Measurements from ENCODE around the gene EGFLAM. TPM values are rescaled to one million over a fixed set of nuclear protein-coding genes. Genes with fewer than 3 reads are reported as not detected.
"Not testable (repeated sequence)": the region's sequence is repeated elsewhere in the genome, so short reads cannot be mapped to it uniquely, and the experiment has no call there.

The EGFLAM gene
- total RNA-seq, 1 donor from 2014 or later: 2.9 TPM

GRCh38 chr5:38321978-38322377 lies 63.6 kb downstream of the EGFLAM start:
- FAIRE-seq: no peak

GRCh38 chr5:38323645-38324295 lies 65.4 kb downstream of the EGFLAM start:
- DNase-seq (ENCODE audit: low spot score in 2 of 2): no peak
- no peak for FAIRE-seq

More at GRCh38 chr5:38321978-38322377, 63.6 kb downstream of the EGFLAM start:
- DNase-seq (ENCODE audit: low spot score in 2 of 2): no peak

DNA sequence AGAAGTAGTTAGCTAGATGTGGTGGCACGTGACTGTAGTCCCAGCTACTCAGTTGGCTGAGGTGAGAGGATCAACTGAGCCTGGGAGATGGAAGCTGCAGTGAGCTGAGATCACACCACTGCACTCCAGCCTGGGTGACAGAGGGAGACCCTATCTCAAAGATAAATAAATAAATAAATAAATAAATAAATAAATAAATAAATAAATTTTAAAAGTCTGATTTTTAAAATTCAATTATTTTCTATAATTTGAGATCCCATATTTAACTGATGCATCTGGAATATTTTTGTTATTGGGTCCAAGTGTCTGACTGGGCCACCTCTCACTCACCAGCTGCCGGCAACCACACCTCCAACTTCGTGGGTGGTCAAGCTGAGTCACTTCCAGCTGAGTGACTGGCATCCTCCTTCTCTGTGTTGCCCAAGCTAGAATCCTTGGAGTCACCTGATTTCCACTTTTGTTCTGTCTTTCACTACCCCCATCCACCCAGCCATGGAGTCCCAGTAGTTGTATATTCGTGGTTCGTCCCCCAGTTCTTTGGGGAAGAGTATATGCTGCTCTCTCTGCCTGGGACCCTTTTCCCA lies 70.9 kb downstream of the EGFLAM start:
- FAIRE-seq: no peak
- DNase-seq (ENCODE audit: low spot score in 2 of 2): no peak

- FAIRE-seq: no peak
- DNase-seq (ENCODE audit: low spot score in 2 of 2): no peak
Measured at GRCh38 chr5:38330207-38330606, 71.8 kb downstream of the EGFLAM start.

DNA sequence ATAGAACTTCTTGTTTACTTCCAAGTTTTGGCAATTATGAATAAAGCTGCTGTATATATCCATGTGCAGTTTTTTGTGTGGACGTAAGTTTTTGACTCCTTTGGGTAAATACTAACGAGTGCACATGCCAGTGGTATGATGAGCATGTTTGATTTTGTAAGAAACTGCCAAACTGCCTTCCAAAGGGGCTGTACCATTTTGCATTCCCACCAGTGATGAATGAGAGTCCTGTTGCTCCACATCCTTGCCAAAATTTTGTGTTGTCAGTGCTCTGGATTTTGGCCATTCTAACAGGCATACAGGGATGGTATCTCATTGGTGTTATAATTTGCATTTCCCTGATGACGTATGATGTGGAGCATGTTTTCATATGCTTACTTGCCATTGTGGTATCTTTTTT lies 73.5 kb downstream of the EGFLAM start:
- DNase-seq (ENCODE audit: low spot score in 2 of 2): no peak
- no peak for FAIRE-seq

- DNase-seq (ENCODE audit: low spot score in 2 of 2); FAIRE-seq: not testable (repeated sequence)
Measured at GRCh38 chr5:38333181-38333580, 74.8 kb downstream of the EGFLAM start.

DNA sequence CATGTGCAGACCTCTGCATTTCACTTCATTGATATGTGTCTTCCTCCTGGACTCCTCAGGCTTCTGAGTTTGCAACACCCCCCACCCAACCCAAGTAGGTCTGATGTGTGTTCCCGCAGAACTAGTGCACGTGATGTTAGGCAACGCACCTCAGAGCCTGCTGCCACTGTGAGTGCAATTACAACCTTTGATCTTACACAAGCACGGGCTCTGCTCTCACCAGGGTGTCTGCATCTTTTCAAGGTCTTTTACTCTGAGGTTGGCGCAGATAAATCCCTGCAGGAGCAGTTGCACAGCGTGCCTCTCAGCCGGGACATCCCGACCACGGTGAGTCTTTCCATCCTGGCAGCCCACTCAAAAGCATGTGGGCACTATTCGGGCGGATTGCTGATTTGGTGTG lies 80.1 kb downstream of the EGFLAM start:
- DNase-seq (ENCODE audit: low spot score in 2 of 2) (no peak), FAIRE-seq (no peak)

GRCh38 chr5:38339446-38339845 lies 81.1 kb downstream of the EGFLAM start:
- no peak for DNase-seq (ENCODE audit: low spot score in 2 of 2)
- FAIRE-seq: no peak

- no peak for FAIRE-seq
Measured at GRCh38 chr5:38341056-38341455, 82.7 kb downstream of the EGFLAM start.

DNA sequence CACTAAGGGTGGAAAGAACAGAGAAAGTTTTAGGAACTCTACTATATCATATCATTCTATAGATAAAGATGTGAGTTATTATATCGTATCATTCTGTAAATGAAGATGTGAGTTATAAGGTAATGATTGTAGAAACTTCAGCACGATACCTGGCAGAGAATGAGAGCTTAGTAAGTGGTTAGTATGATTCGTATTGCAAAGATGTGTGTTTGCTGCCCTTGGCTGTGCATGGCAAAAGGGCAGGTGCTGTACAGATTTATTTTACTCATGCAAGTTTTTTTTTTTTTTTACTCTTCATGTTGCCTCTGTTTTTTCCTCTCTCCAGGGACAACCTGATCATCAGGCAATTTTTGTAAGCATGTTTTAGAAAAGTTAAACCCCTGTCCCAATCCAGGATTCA lies 83.3 kb downstream of the EGFLAM start:
- FAIRE-seq (no peak), DNase-seq (ENCODE audit: low spot score in 2 of 2) (no peak)

More at GRCh38 chr5:38341056-38341455, 82.7 kb downstream of the EGFLAM start:
- DNase-seq (ENCODE audit: low spot score in 2 of 2): no peak

- DNase-seq (ENCODE audit: low spot score in 2 of 2) (no peak), FAIRE-seq (no peak)
Measured at GRCh38 chr5:38342261-38342660, 83.9 kb downstream of the EGFLAM start.

- FAIRE-seq (no peak), DNase-seq (ENCODE audit: low spot score in 2 of 2) (no peak)
Measured at GRCh38 chr5:38344891-38345290, 86.5 kb downstream of the EGFLAM start.

DNA sequence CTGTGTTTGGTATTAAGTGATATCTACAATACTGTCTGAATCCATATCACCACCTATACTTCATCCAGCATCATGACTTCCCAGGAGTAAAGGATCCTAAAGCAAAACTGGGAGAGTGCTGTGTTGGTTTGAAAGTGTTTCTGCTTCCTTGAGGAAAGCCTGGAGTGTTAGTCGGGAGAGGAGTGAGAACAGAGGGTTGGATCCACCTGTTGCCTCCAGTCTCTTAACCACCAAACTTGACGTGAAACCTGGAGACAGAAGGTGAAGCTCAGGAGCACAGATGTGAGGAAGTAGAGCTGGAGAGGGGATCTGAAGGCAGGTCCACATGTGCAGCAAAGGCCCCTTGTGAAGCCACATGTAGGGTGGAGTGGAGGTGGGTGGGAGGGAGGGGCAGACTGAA lies 88.2 kb downstream of the EGFLAM start:
- FAIRE-seq: no peak
- no peak for DNase-seq (ENCODE audit: low spot score in 2 of 2)

GRCh38 chr5:38347040-38347763 lies 88.8 kb downstream of the EGFLAM start:
- no peak for DNase-seq (ENCODE audit: low spot score in 2 of 2)
- FAIRE-seq: no peak

DNA sequence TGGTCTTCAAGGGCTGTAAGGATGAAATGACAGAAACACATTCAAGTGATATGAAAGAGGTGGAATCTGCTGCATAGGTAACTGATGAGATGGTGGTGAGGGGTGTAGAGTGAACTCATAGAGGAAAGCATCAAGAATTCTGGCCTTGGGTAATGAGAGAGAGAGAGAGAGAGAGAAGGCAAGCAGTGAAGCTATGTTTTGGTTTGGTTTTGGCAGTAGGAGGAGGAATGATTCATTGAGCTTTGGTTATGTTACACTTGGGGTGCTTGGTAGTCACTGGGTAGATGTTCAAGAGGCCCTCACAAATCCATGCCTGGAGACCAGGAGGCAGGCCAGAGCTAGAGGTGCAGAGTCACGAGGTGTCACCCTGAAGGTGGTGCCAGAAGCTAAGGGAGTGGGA lies 89.5 kb downstream of the EGFLAM start:
- FAIRE-seq: no peak

GRCh38 chr5:38360323-38361061 lies 102.1 kb downstream of the EGFLAM start:
- FAIRE-seq (no peak), DNase-seq (ENCODE audit: low spot score in 2 of 2) (no peak)

More for the DNA sequence above, 89.5 kb downstream of the EGFLAM start:
- no peak for DNase-seq (ENCODE audit: low spot score in 2 of 2)

DNA sequence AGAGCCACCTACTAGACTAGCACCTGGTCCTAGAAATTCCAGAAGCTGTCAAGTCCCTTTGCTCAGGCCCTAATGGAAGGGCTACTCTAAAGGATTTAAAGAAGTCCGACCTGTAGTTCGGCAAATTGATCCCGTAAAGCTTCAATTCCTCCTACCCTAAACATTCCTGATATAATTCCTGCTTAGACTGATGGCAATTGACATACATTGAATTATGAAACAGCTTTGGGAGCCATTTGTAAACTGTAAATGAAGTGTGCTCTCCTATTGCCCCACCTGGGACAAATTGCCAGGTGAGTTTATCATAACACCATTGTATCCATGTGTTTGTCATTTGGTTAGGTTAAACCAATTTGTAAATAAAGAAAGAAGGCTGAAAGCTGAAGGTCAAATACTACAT lies 104.4 kb downstream of the EGFLAM start:
- FAIRE-seq (no peak), DNase-seq (ENCODE audit: low spot score in 2 of 2) (no peak)

- no peak for DNase-seq (ENCODE audit: low spot score in 2 of 2)
- FAIRE-seq: no peak
Measured at GRCh38 chr5:38364825-38365224, 106.5 kb downstream of the EGFLAM start.

DNA sequence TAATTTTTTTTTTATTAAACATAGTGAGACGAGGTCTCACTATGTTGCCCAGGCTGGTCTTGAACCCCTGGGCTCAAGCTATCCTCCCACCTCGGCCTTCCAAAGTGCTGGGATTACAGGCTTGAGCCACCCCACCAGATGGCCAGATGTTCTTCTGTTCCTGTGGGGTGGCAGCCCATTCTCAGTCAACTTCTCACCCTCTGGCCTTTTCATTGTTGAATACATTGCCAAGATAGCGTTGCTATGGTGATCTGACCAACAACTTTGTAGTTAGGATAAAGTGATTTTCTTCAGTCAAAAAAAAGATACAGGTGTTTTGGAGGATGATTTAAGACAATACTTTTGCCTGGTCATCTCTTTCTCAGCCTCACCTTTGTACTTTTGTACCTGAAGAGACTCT lies 109.1 kb downstream of the EGFLAM start:
- FAIRE-seq (no peak), DNase-seq (ENCODE audit: low spot score in 2 of 2) (no peak)

DNA sequence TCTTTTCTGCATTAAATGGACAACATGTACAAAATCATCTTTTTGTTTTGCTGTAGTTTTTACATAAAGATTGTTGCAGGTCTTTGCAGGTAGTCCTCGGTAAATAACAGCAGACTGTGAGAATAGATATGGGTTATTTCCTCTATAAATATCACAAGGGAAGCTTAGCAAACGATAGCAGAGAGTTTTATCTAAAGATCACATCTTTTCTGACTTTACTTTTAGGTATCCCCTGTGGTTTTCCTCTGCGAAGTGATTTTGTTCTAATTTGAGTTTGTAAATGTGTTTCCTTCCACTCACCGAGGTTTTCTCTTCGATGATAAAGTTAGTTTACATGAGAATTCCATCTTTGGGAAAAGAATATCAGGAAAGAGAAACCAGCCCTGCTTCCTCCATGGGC lies 109.6 kb downstream of the EGFLAM start:
- FAIRE-seq (no peak), DNase-seq (ENCODE audit: low spot score in 2 of 2) (no peak)

DNA sequence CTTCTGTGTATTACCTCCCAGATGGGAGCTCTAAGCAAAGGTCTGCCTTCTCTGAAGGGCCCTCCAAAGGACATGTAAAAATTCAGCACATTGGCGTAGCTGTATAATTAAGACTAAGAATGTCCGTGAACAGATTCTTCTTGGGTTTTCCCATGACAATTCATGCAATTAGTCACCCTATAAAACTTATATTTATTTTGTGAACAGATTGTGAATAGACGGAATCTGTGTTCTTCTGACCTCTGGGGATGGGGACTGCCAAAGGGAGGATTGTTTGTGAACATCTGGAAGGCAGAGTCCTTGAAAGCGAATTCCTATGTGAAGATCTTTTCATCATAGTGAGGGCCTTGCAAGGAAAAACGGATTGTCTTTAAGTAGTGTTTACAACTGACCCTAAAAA lies 111.3 kb downstream of the EGFLAM start:
- FAIRE-seq: no peak

More for the DNA sequence above, 111.3 kb downstream of the EGFLAM start:
- no peak for DNase-seq (ENCODE audit: low spot score in 2 of 2)
